HG02970 (cell line): Measurements from ENCODE around the gene TRNAU1AP.
"Not testable (repeated sequence)": the region's sequence is repeated elsewhere in the genome, so short reads cannot be mapped to it uniquely, and the experiment has no call there.

Experiments used
- ATAC-seq: cut with Tn5 transposase; IDR thresholded peaks from one replicate; pipeline ENCODE4 v1.9.1; 2021; ENCODE audit warnings: mild to moderate bottlenecking, moderate library complexity, moderate number of reproducible peaks; ENCODE audit not compliant: unreplicated experiment, low FRiP score

TRNAU1AP gene

GRCh38 chr1:28521502-28522164 is 31.3 kb upstream of the TRNAU1AP start:
- no peak for ATAC-seq

- ATAC-seq, result not testable (repeated sequence)
These were observed 30.3 kb upstream of the TRNAU1AP start for GRCh38 chr1:28522537-28522936.

- not testable (repeated sequence) for ATAC-seq
These were observed 27.8 kb upstream of the TRNAU1AP start for GRCh38 chr1:28525002-28525642.

- ATAC-seq, result no peak
These were observed 26.0 kb upstream of the TRNAU1AP start for GRCh38 chr1:28526886-28527285.

- no peak for ATAC-seq
These were observed 22.4 kb upstream of the TRNAU1AP start for GRCh38 chr1:28530456-28530855.

- ATAC-seq, result no peak
These were observed 18.2 kb upstream of the TRNAU1AP start for GRCh38 chr1:28534671-28535070.

- no peak for ATAC-seq
These were observed 17.7 kb upstream of the TRNAU1AP start for GRCh38 chr1:28535180-28535579.

- no peak for ATAC-seq
These were observed 15.3 kb upstream of the TRNAU1AP start for GRCh38 chr1:28537457-28538199.

GRCh38 chr1:28538286-28538685 is 14.6 kb upstream of the TRNAU1AP start:
- no peak for ATAC-seq

GRCh38 chr1:28540651-28541050 is 12.2 kb upstream of the TRNAU1AP start:
- ATAC-seq, result no peak

- ATAC-seq, result not testable (repeated sequence)
These were observed 11.4 kb upstream of the TRNAU1AP start for GRCh38 chr1:28541414-28542015.

GRCh38 chr1:28545246-28545628 is 7.6 kb upstream of the TRNAU1AP start:
- no peak for ATAC-seq

- no peak for ATAC-seq
These were observed 4.6 kb upstream of the TRNAU1AP start for GRCh38 chr1:28548318-28548717.

GRCh38 chr1:28551381-28551780 is 1.5 kb upstream of the TRNAU1AP start:
- no peak for ATAC-seq

- ATAC-seq, result no peak
These were observed 8.0 kb downstream of the TRNAU1AP start for GRCh38 chr1:28560886-28561285.

GRCh38 chr1:28564310-28564709 is 11.4 kb downstream of the TRNAU1AP start:
- no peak for ATAC-seq

GRCh38 chr1:28565040-28565439 is 12.2 kb downstream of the TRNAU1AP start:
- ATAC-seq, result no peak

- no peak for ATAC-seq
These were observed 12.8 kb downstream of the TRNAU1AP start for GRCh38 chr1:28565726-28566125.

- no peak for ATAC-seq
These were observed 14.0 kb downstream of the TRNAU1AP start for GRCh38 chr1:28566931-28567330.

- ATAC-seq, result no peak
These were observed 19.0 kb downstream of the TRNAU1AP start for GRCh38 chr1:28571911-28572310.

GRCh38 chr1:28572891-28573290 is 20.0 kb downstream of the TRNAU1AP start:
- not testable (repeated sequence) for ATAC-seq
